Ovary (tissue), 9 donors: ENCODE measurements around the gene CHD9. TPM values are rescaled to one million over a fixed set of nuclear protein-coding genes. Genes with fewer than 3 reads are reported as not detected.

Experiments
- DNase-seq, 5 donors: peaks; one replicate each; pipeline ENCODE4 v3.0.0-alpha.2; 2019 to 2020
- H3K27ac ChIP-seq, 2 donors: fragments of 200-600 bp; one replicate each; pipeline versions ENCODE4 v1.5.1 to v1.8.0; 2019 to 2022
- H3K27me3 ChIP-seq: fragments of 200-600 bp; one replicate; pipeline ENCODE4 v1.8.0; 2022
- H3K36me3 ChIP-seq: fragments of 200-600 bp; sonication (generic); one replicate; pipeline ENCODE4 v1.5.1; 2019
- H3K4me1 ChIP-seq: one replicate; pipeline ENCODE4 v1.8.1; 2013; ENCODE audit warnings: mild to moderate bottlenecking, moderate library complexity; ENCODE audit not compliant: insufficient read depth
- H3K4me3 ChIP-seq: fragments of 200-600 bp; sonication (generic); one replicate; pipeline ENCODE4 v1.5.1; 2017
- H3K9me3 ChIP-seq, 2 donors: fragments of 200-600 bp in 1 of 2; sonication (generic) in 1 of 2; one replicate each; pipeline versions ENCODE4 v1.5.1 to v1.8.1; 2013 to 2019; ENCODE audit warnings: mild to moderate bottlenecking in 1 of 2, moderate library complexity in 1 of 2
- CTCF ChIP-seq, 3 donors: fragments of 450-650 bp in 2 of 3; fragments of 200-600 bp in 1 of 3; IDR thresholded peaks; one replicate each; pipeline versions ENCODE4 v1.5.1 to v1.8.0; 2016 to 2022; ENCODE audit warnings: antibody characterized with exemption in 3 of 3, mild to moderate bottlenecking in 1 of 3
- EP300 ChIP-seq: sonication (generic); formaldehyde crosslinking; IDR thresholded peaks from one replicate; pipeline ENCODE4 v1.6.1; 2017; ENCODE audit warnings: antibody characterized with exemption
- POLR2A ChIP-seq: fragments of 450-650 bp; IDR thresholded peaks from one replicate; pipeline ENCODE4 v1.6.1; 2017; ENCODE audit warnings: antibody characterized with exemption, mild to moderate bottlenecking, moderate library complexity
- WGBS, 3 donors: extraction: QIAGEN DNeasy Blood & Tissue Kit in 1 of 3; methylation state at CpG; one replicate each; pipeline versions ENCODE4 v1.1.5 to v1.1.7; 2013 to 2017; 5-methylcytosine and 5-hydroxymethylcytosine counted together
- intact Hi-C, 4 donors: fragments of 100-400 bp; cut with DNase I; formaldehyde crosslinking; loops; one replicate each; pipeline versions ENCODE4 v1.11.0 to v1.15.1; 2022 to 2023
- polyA plus RNA-seq, 2 donors: library from polyadenylated mRNA; stranded (reverse); fragments of 200-250 nt in 1 of 2; fragments of 350-450 nt in 1 of 2; fragmentation: Illumina TruSeq in 1 of 2; extraction: RNeasy Lipid Tissue Mini Kit (QIAGEN cat#74804) in 1 of 2; gene quantifications; one replicate each; pipeline ENCODE4 v1.2.3, GENCODE V29; 2013 to 2014
- total RNA-seq, 7 donors: library from RNA; depleted of rRNA in 2 of 7; stranded (reverse); fragments of >200 nt in 2 of 7; fragmentation: NEBNext Ultra II Directional in 3 of 7; extraction: Animal tissue kit (Norgen Biotek cat#: 25700) in 3 of 7; gene quantifications; one replicate each; pipeline versions ENCODE4 v1.1.0 to v1.2.4, GENCODE V29; 2016 to 2023
- donor health status: DM: no; HTN: no; CAD: no; lungs with moderate emphysema.
- donor health status: DM: no; HTN: no; CAD: no.
- donor health status: Bipolar disorder and iron deficiency.
- donor health status: DM: yes; HTN: yes; CAD: no.
- donor health status: DM: no; HTN: no; CAD: no.
- donor health status: DM: yes; HTN: yes; CAD: no.

Gene CHD9
- total and polyA plus RNA-seq, 9 donors, result 11.8 to 100 (median 84.1) TPM

- WGBS, 3 donors, result 87 to 96% (median 92%) methylated on average over 2 of the region's 2 CpGs
- Histone ChIP-seq H3K9me3 (no peaks in the 10 kb centered on the region), H3K36me3 (no peaks in the 10 kb centered on the region), H3K27me3 (no peaks in the 10 kb centered on the region), H3K4me3 (no peak overlapping the region), H3K4me1 (peaks cover 13% of the 10 kb centered on the region), H3K27ac (no peak overlapping the region)
- DNase-seq, result no peak
- intact Hi-C loops, result no loop called here
- no peak for TF ChIP-seq POLR2A
- TF ChIP-seq EP300, result no peak
- TF ChIP-seq CTCF (IDR thresholded peaks at IDR 0.05), result no peak
These were observed 23.5 kb downstream of the CHD9 start for GRCh38 chr16:53078247-53078646.

- H3K36me3 ChIP-seq, result no peaks in the 10 kb centered on the region
- H3K4me3 ChIP-seq, result no peak overlapping the region
- no peaks in the 10 kb centered on the region for H3K27me3 ChIP-seq
- 74 to 81% (median 79%) methylated on average over 6 of the region's 6 CpGs for WGBS, 3 donors
- peaks cover 13% of the 10 kb centered on the region for H3K4me1 ChIP-seq
- TF ChIP-seq EP300, result no peak
- TF ChIP-seq CTCF (IDR thresholded peaks at IDR 0.05), result no peak
- no peak for TF ChIP-seq POLR2A
- intact Hi-C loops, result no loop called here
- H3K27ac ChIP-seq, result no peak overlapping the region
- no peaks in the 10 kb centered on the region for H3K9me3 ChIP-seq
- DNase-seq, result no peak
These were observed 24.1 kb downstream of the CHD9 start for GRCh38 chr16:53078765-53079485.

GRCh38 chr16:53080345-53081031, 25.7 kb downstream of the CHD9 start:
- Histone ChIP-seq H3K36me3 (no peaks in the 10 kb centered on the region), H3K9me3 (no peaks in the 10 kb centered on the region), H3K4me3 (no peak overlapping the region), H3K27ac (peak overlapping the region; percentile 44 to 75), H3K27me3 (no peaks in the 10 kb centered on the region), H3K4me1 (peaks cover 17% of the 10 kb centered on the region)
- intact Hi-C loops, result no loop called here
- TF ChIP-seq POLR2A (no peak), EP300 (no peak), CTCF (IDR thresholded peaks at IDR 0.05) (no peak)
- 6 to 15% (median 12%) methylated on average over 8 of the region's 8 CpGs for WGBS, 3 donors
- peak; percentile 69 to 75 (median 73) for DNase-seq

GRCh38 chr16:53081032-53081424, 26.2 kb downstream of the CHD9 start:
- no peak overlapping the region for H3K4me3 ChIP-seq
- H3K36me3 ChIP-seq, result no peaks in the 10 kb centered on the region

More at GRCh38 chr16:53081032-53081424, 26.2 kb downstream of the CHD9 start:
- intact Hi-C loops, result no loop called here
- peak overlapping the region; percentile 44 to 75 for H3K27ac ChIP-seq
- no peaks in the 10 kb centered on the region for H3K9me3 ChIP-seq
- no peak for TF ChIP-seq CTCF (IDR thresholded peaks at IDR 0.05)
- no peak for TF ChIP-seq EP300
- no peak for TF ChIP-seq POLR2A
- peaks cover 18% of the 10 kb centered on the region for H3K4me1 ChIP-seq
- H3K27me3 ChIP-seq, result no peaks in the 10 kb centered on the region
- DNase-seq, result no peak
